Measurements from ENCODE around the gene NRXN3.
"Not testable (repeated sequence)": the region's sequence is repeated elsewhere in the genome, so short reads cannot be mapped to it uniquely, and the experiment has no call there.

Gene NRXN3

GRCh38 chr14:79100578-79100977, 930.4 kb downstream of the NRXN3 start:
- TF ChIP-seq CTCF (IDR thresholded peaks at IDR 0.05; ENCODE audit: low read depth, low read length): no peak
- no peak for DNase-seq (ENCODE audit: extremely low read depth, low read depth)

GRCh38 chr14:79101388-79101787, 931.2 kb downstream of the NRXN3 start:
- no peak for TF ChIP-seq CTCF (IDR thresholded peaks at IDR 0.05; ENCODE audit: low read depth, low read length)
- no peak for DNase-seq (ENCODE audit: extremely low read depth, low read depth)

- no peak for DNase-seq (ENCODE audit: extremely low read depth, low read depth)
- TF ChIP-seq CTCF (IDR thresholded peaks at IDR 0.05; ENCODE audit: low read depth, low read length): no peak
Observed at GRCh38 chr14:79103764-79104163, 933.6 kb downstream of the NRXN3 start.

GRCh38 chr14:79110564-79110963, 940.4 kb downstream of the NRXN3 start:
- not testable (repeated sequence) for DNase-seq (ENCODE audit: extremely low read depth, low read depth)

GRCh38 chr14:79111987-79112501, 941.9 kb downstream of the NRXN3 start:
- no peak for TF ChIP-seq CTCF (IDR thresholded peaks at IDR 0.05; ENCODE audit: low read depth, low read length)
- DNase-seq (ENCODE audit: extremely low read depth, low read depth): no peak

- no peak for TF ChIP-seq CTCF (IDR thresholded peaks at IDR 0.05; ENCODE audit: low read depth, low read length)
- DNase-seq (ENCODE audit: extremely low read depth, low read depth): no peak
Observed at GRCh38 chr14:79117561-79117960, 947.4 kb downstream of the NRXN3 start.

GRCh38 chr14:79118291-79118690, 948.1 kb downstream of the NRXN3 start:
- TF ChIP-seq CTCF (IDR thresholded peaks at IDR 0.05; ENCODE audit: low read depth, low read length): no peak
- no peak for DNase-seq (ENCODE audit: extremely low read depth, low read depth)

- no peak for TF ChIP-seq CTCF (IDR thresholded peaks at IDR 0.05; ENCODE audit: low read depth, low read length)
- no peak for DNase-seq (ENCODE audit: extremely low read depth, low read depth)
Observed at GRCh38 chr14:79134361-79134760, 964.2 kb downstream of the NRXN3 start.
